WTC11 (cell line): ENCODE measurements around the gene TMIGD1.

Experiments used
- ARID4B ChIP-seq: sonication (generic); formaldehyde crosslinking; IDR thresholded peaks from 2 replicates; pipeline ENCODE4 v1.8.0; 2023; ENCODE audit warnings: missing genetic modification reagents, mild to moderate bottlenecking, borderline replicate concordance
- CREB1 ChIP-seq: sonication (generic); formaldehyde crosslinking; IDR thresholded peaks from 2 replicates; pipeline ENCODE4 v1.8.0; 2023; ENCODE audit warnings: mild to moderate bottlenecking, missing genetic modification reagents
- E2F1 ChIP-seq: sonication (generic); formaldehyde crosslinking; IDR thresholded peaks from 2 replicates; pipeline ENCODE4 v1.8.0; 2022; ENCODE audit warnings: mild to moderate bottlenecking, missing genetic modification reagents
- FOXJ3 ChIP-seq: sonication (generic); formaldehyde crosslinking; IDR thresholded peaks from 2 replicates; pipeline ENCODE4 v1.9.0; 2021; ENCODE audit warnings: missing genetic modification reagents, mild to moderate bottlenecking, borderline replicate concordance
- MYBL2 ChIP-seq: sonication (generic); formaldehyde crosslinking; IDR thresholded peaks from 2 replicates; pipeline ENCODE4 v1.8.1; 2023; ENCODE audit warnings: mild to moderate bottlenecking, moderate library complexity, missing genetic modification reagents
- NFYB ChIP-seq: sonication (generic); formaldehyde crosslinking; conservative IDR thresholded peaks from 2 replicates; pipeline ENCODE4 v1.8.0; 2022; ENCODE audit warnings: low read depth, missing genetic modification reagents
- TCF7 ChIP-seq: sonication (generic); formaldehyde crosslinking; IDR thresholded peaks from 2 replicates; pipeline ENCODE4 v1.8.0; 2022; ENCODE audit warnings: mild to moderate bottlenecking, low read depth, missing genetic modification reagents, moderate library complexity
- ZNF121 ChIP-seq: sonication (generic); formaldehyde crosslinking; IDR thresholded peaks from 2 replicates; pipeline ENCODE4 v1.8.0; 2023; ENCODE audit warnings: missing genetic modification reagents
- ZNF138 ChIP-seq: sonication (generic); formaldehyde crosslinking; conservative IDR thresholded peaks from 2 replicates; pipeline ENCODE4 v1.8.1; 2022; ENCODE audit warnings: mild to moderate bottlenecking, moderate library complexity, missing genetic modification reagents
- ZNF232 ChIP-seq: sonication (generic); formaldehyde crosslinking; IDR thresholded peaks from 2 replicates; pipeline ENCODE4 v1.8.0; 2022; ENCODE audit warnings: mild to moderate bottlenecking, missing genetic modification reagents
- TF ChIP-seq, protein P1 (sequence below): fragments of 200-600 bp; IDR thresholded peaks from 2 replicates; pipeline ENCODE4 v1.8.0; 2022; ENCODE audit warnings: antibody characterized with exemption

GRCh38 chr17:30326809-30327208 is 7.0 kb downstream of the TMIGD1 start:
- TF ChIP-seq FOXJ3 = no peak
- no peak for TF ChIP-seq CREB1 (CRISPR knock-in tag)
- no peak for TF ChIP-seq MYBL2 (CRISPR knock-in tag)
- TF ChIP-seq, protein P1, sequence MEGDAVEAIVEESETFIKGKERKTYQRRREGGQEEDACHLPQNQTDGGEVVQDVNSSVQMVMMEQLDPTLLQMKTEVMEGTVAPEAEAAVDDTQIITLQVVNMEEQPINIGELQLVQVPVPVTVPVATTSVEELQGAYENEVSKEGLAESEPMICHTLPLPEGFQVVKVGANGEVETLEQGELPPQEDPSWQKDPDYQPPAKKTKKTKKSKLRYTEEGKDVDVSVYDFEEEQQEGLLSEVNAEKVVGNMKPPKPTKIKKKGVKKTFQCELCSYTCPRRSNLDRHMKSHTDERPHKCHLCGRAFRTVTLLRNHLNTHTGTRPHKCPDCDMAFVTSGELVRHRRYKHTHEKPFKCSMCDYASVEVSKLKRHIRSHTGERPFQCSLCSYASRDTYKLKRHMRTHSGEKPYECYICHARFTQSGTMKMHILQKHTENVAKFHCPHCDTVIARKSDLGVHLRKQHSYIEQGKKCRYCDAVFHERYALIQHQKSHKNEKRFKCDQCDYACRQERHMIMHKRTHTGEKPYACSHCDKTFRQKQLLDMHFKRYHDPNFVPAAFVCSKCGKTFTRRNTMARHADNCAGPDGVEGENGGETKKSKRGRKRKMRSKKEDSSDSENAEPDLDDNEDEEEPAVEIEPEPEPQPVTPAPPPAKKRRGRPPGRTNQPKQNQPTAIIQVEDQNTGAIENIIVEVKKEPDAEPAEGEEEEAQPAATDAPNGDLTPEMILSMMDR = no peak
- TF ChIP-seq E2F1 (CRISPR knock-in tag) = no peak
- no peak for TF ChIP-seq ZNF138 (CRISPR knock-in tag)
- TF ChIP-seq ZNF232 (CRISPR knock-in tag) = no peak
- TF ChIP-seq ZNF121 = no peak
- no peak for TF ChIP-seq NFYB (CRISPR knock-in tag)
- TF ChIP-seq TCF7 = no peak
- TF ChIP-seq ARID4B = no peak
